ENCODE measurements around the gene AP5Z1. TPM values are rescaled to one million over a fixed set of nuclear protein-coding genes. Genes with fewer than 3 reads are reported as not detected.

The AP5Z1 gene
- total RNA-seq, 4 donors from 2014 or later: 36.6 to 111 (median 44.5) TPM

- Histone ChIP-seq H3K9me3 (no peaks in the 10 kb centered on the region), H3K27ac (no peak overlapping the region), H3K4me1 (no peaks in the 10 kb centered on the region), H3K27me3 (no peaks in the 10 kb centered on the region), H3K36me3 (no peaks in the 10 kb centered on the region), H3K4me3 (no peak overlapping the region)
- intact Hi-C loops (cut with DNase I; ENCODE audit: low total_unique reads) (no loop called here), in situ Hi-C loops (cut with MboI; ENCODE audit: low pct_ligation_motif_present in 1 of 4, low pct_unique_long_range_greater_than_20kb in 1 of 4, low sequenced_read_pairs in 3 of 4) (loop anchor here in 3 of 4 donors (25.0 kb wide), 1 partner anchor 253 kb away; no protein-coding TSS in a partner anchor)
- DNase-seq: no peak
- WGBS, 2 donors (ENCODE audit: low coverage in 1 of 2): 91% methylated on average over 55 of the region's 60 CpGs; no CpG with 5 or more reads in 1 of the 2 donors
- TF ChIP-seq POLR2AphosphoS5 (IDR thresholded peaks at IDR 0.05) (no peak), POLR2A (IDR thresholded peaks at IDR 0.05) (no peak), CTCF (IDR thresholded peaks at IDR 0.05) (no peak), EP300 (IDR thresholded peaks at IDR 0.05; ENCODE audit: low read depth) (no peak)
These were observed 59.4 kb downstream of the AP5Z1 start for GRCh38 chr7:4834601-4835397.

- intact Hi-C loops (cut with DNase I; ENCODE audit: low total_unique reads) (no loop called here), in situ Hi-C loops (cut with MboI; ENCODE audit: low pct_ligation_motif_present in 1 of 4, low pct_unique_long_range_greater_than_20kb in 1 of 4, low sequenced_read_pairs in 3 of 4) (loop anchor here in 3 of 4 donors (25.0 kb wide), 1 partner anchor 252 kb away; no protein-coding TSS in a partner anchor)
- Histone ChIP-seq H3K36me3 (no peaks in the 10 kb centered on the region), H3K4me1 (no peaks in the 10 kb centered on the region), H3K9me3 (no peaks in the 10 kb centered on the region), H3K27ac (no peak overlapping the region), H3K4me3 (no peak overlapping the region), H3K27me3 (no peaks in the 10 kb centered on the region)
- no peak for DNase-seq
- WGBS, 2 donors (ENCODE audit: low coverage in 1 of 2): 83% methylated on average over 26 of the region's 28 CpGs; no CpG with 5 or more reads in 1 of the 2 donors
- TF ChIP-seq EP300 (IDR thresholded peaks at IDR 0.05; ENCODE audit: low read depth) (no peak), POLR2AphosphoS5 (IDR thresholded peaks at IDR 0.05) (no peak), POLR2A (IDR thresholded peaks at IDR 0.05) (no peak), CTCF (IDR thresholded peaks at IDR 0.05) (no peak)
These were observed 60.2 kb downstream of the AP5Z1 start for GRCh38 chr7:4835398-4836205.

- Histone ChIP-seq H3K4me3 (no peak overlapping the region), H3K27ac (no peak overlapping the region), H3K4me1 (no peaks in the 10 kb centered on the region), H3K36me3 (no peaks in the 10 kb centered on the region), H3K9me3 (no peaks in the 10 kb centered on the region), H3K27me3 (no peaks in the 10 kb centered on the region)
- in situ Hi-C loops (cut with MboI; ENCODE audit: low pct_ligation_motif_present in 1 of 4, low pct_unique_long_range_greater_than_20kb in 1 of 4, low sequenced_read_pairs in 3 of 4): loop anchor here in 3 of 4 donors (25.0 kb wide), 1 partner anchor 251 kb away; no protein-coding TSS in a partner anchor
- TF ChIP-seq POLR2AphosphoS5 (IDR thresholded peaks at IDR 0.05): no peak
- no peak for TF ChIP-seq POLR2A (IDR thresholded peaks at IDR 0.05)
- no peak for TF ChIP-seq CTCF (IDR thresholded peaks at IDR 0.05)
- no peak for TF ChIP-seq EP300 (IDR thresholded peaks at IDR 0.05; ENCODE audit: low read depth)
- intact Hi-C loops (cut with DNase I; ENCODE audit: low total_unique reads): no loop called here
- DNase-seq: no peak
- WGBS, 2 donors (ENCODE audit: low coverage in 1 of 2): 94% methylated on average over 24 of the region's 30 CpGs; no CpG with 5 or more reads in 1 of the 2 donors
These were observed 60.8 kb downstream of the AP5Z1 start for GRCh38 chr7:4836206-4836661.

Data from transverse colon (tissue), 4 donors.